ENCODE measurements around the gene PRL.

DNA sequence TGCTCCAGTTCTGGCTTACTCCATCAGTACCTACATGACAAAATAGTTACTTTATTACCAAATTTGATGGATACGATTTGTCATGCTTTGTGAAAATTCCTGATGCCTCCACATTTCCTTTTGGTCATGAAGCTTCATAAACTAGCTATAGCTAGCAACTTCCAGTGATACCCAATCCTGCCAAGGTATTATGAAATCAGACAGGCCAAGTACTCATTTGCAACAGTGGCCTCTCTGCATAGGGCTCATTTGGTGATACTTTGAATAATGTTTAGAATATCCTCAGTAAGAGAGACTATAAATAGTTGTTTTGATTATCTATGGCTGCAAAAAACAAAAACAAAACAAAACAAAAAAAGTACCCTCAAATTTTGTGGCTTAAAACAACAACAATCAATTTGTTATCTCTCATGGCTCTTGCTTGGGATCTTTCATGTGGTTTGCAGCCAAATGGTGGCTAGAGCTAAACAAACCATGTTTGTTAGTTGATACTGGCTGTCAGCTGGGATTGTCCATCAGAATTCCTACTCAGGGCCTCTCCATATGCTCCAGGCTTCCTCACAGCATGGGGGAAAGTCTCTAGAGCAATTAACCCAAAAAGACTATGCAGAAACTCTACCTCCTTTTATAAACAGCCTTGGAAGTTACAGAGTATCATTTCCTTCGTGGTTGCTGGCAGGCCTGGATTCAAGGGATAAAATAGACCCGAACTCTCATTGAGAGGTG, 10.1 kb upstream of the PRL start:
- TF ChIP-seq, protein P1, sequence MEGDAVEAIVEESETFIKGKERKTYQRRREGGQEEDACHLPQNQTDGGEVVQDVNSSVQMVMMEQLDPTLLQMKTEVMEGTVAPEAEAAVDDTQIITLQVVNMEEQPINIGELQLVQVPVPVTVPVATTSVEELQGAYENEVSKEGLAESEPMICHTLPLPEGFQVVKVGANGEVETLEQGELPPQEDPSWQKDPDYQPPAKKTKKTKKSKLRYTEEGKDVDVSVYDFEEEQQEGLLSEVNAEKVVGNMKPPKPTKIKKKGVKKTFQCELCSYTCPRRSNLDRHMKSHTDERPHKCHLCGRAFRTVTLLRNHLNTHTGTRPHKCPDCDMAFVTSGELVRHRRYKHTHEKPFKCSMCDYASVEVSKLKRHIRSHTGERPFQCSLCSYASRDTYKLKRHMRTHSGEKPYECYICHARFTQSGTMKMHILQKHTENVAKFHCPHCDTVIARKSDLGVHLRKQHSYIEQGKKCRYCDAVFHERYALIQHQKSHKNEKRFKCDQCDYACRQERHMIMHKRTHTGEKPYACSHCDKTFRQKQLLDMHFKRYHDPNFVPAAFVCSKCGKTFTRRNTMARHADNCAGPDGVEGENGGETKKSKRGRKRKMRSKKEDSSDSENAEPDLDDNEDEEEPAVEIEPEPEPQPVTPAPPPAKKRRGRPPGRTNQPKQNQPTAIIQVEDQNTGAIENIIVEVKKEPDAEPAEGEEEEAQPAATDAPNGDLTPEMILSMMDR (IDR thresholded peaks at IDR 0.05 in 8 of 11, conservative IDR thresholded peaks at IDR 0.05 in 3 of 11): no peak
- TF ChIP-seq POLR2A (IDR thresholded peaks at IDR 0.05): no peak
